B cell (primary cell): ENCODE measurements around the gene UGGT1. TPM values are rescaled to one million over a fixed set of nuclear protein-coding genes. Genes with fewer than 3 reads are reported as not detected.

ENCODE experiments used
- ATAC-seq: fragments of 200-7000 bp; cut with Tn5 transposase; one replicate; pipeline ENCODE4 v1.10.0; 2021; ENCODE audit warnings: low read depth, mild to moderate bottlenecking, moderate number of reproducible peaks, moderate library complexity
- CTCF ChIA-PET: fragments of 350-600 bp; sonication (Branson Sonifier 250); formaldehyde crosslinking; loops from one replicate; lab custom pipeline; 2021; ENCODE audit warnings: antibody characterized with exemption, inconsistent platforms; lab: Charles Lee
- POLR2A ChIA-PET: fragments of 350-600 bp; sonication (Branson Sonifier 250); formaldehyde crosslinking; loops from one replicate; lab custom pipeline; 2021; ENCODE audit warnings: antibody characterized with exemption; lab: Charles Lee
- DNase-seq: peaks from one replicate; pipeline ENCODE4 v3.0.0; 2013
- H2AFZ ChIP-seq: 2 replicates; pipeline ENCODE4 v1.6.1; 2012; ENCODE audit warnings: mild to moderate bottlenecking, low read depth, low read length; ENCODE audit not compliant: insufficient read depth, poor library complexity, severe bottlenecking
- H3K27ac ChIP-seq, 2 donors: 1 replicate in 1 of 2; 2 replicates in 1 of 2; pipeline ENCODE4 v1.5.1; 2012 to 2013; ENCODE audit warnings: low read length in 2 of 2, mild to moderate bottlenecking in 2 of 2, moderate library complexity in 1 of 2
- H3K27me3 ChIP-seq, 4 experiments: fragments of 200-600 bp in 1 of 4; sonication (generic) in 1 of 4; replicated peaks in 1 of 4; 1 replicate in 2 of 4; 2 replicates in 2 of 4; pipeline versions ENCODE4 v1.6.1 to v1.7.0; 2013 to 2016; ENCODE audit warnings: low read length in 3 of 4, mild to moderate bottlenecking in 2 of 4, mixed read lengths in 1 of 4, moderate library complexity in 1 of 4; ENCODE audit not compliant: insufficient read depth in 4 of 4, control insufficient read depth in 3 of 4; ENCODE audit errors: control extremely low read depth in 1 of 4
- H3K36me3 ChIP-seq, 2 experiments: replicated peaks in 1 of 2; 1 replicate in 1 of 2; 2 replicates in 1 of 2; pipeline versions ENCODE4 v1.6.1 to v1.7.1; 2013; ENCODE audit warnings: low read length in 1 of 2; ENCODE audit not compliant: insufficient read depth in 2 of 2, control insufficient read depth in 1 of 2; ENCODE audit errors: control extremely low read depth in 1 of 2, extremely low read depth in 1 of 2
- H3K4me1 ChIP-seq, 2 donors: fragments of 200-600 bp in 1 of 2; sonication (generic) in 1 of 2; 1 replicate in 1 of 2; 2 replicates in 1 of 2; pipeline versions ENCODE4 v1.5.1 to v1.6.1; 2013 to 2017; ENCODE audit warnings: low read length in 2 of 2; ENCODE audit not compliant: control insufficient read depth in 2 of 2, insufficient read depth in 2 of 2
- H3K4me2 ChIP-seq: replicated peaks from 2 replicates; pipeline ENCODE3; 2012; ENCODE audit warnings: mild to moderate bottlenecking, low read depth, low read length; ENCODE audit not compliant: poor library complexity, severe bottlenecking
- H3K4me3 ChIP-seq, 5 experiments: fragments of 200-600 bp in 1 of 5; sonication (generic) in 1 of 5; 1 replicate in 3 of 5; 2 replicates in 2 of 5; pipeline versions ENCODE4 v1.5.1 to v1.7.0; 2011 to 2016; ENCODE audit warnings: low read length in 4 of 5, mild to moderate bottlenecking in 4 of 5, low read depth in 2 of 5, control low read depth in 1 of 5, moderate library complexity in 1 of 5; ENCODE audit not compliant: insufficient read depth in 1 of 5; ENCODE audit errors: control extremely low read depth in 1 of 5, extremely low read depth in 1 of 5
- H3K79me2 ChIP-seq: fragments of 200-600 bp; sonication (generic); one replicate; pipeline ENCODE4 v1.6.0; 2016; ENCODE audit warnings: low read length; ENCODE audit not compliant: control insufficient read depth, insufficient read depth
- H3K9ac ChIP-seq: fragments of 200-600 bp; sonication (generic); 2 replicates; pipeline ENCODE4 v1.6.1; 2017; ENCODE audit warnings: mild to moderate bottlenecking, low read length, moderate library complexity
- H3K9me3 ChIP-seq, 3 donors: one replicate each; pipeline versions ENCODE4 v1.6.1 to v1.7.1; 2013; ENCODE audit warnings: low read length in 2 of 3; ENCODE audit not compliant: control insufficient read depth in 2 of 3, insufficient read depth in 1 of 3; ENCODE audit errors: control extremely low read depth in 1 of 3
- H4K20me1 ChIP-seq: 2 replicates; pipeline ENCODE4 v1.6.0; 2012; ENCODE audit warnings: mild to moderate bottlenecking, low read length; ENCODE audit not compliant: insufficient read depth, control insufficient read depth, poor library complexity, severe bottlenecking
- H3K27ac Mint-ChIP-seq: one replicate; pipeline ENCODE4 v1.8.0; 2021; ENCODE audit warnings: mixed read lengths
- H3K27me3 Mint-ChIP-seq: one replicate; pipeline ENCODE4 v1.8.0; 2021; ENCODE audit warnings: mixed read lengths
- H3K4me1 Mint-ChIP-seq: one replicate; pipeline ENCODE4 v1.8.0; 2021; ENCODE audit warnings: mixed read lengths
- H3K4me3 Mint-ChIP-seq: one replicate; pipeline ENCODE4 v1.8.0; 2021; ENCODE audit warnings: mixed read lengths
- H3K9me3 Mint-ChIP-seq: one replicate; pipeline ENCODE4 v1.8.0; 2022; ENCODE audit warnings: mixed read lengths; ENCODE audit not compliant: insufficient read depth
- CTCF ChIP-seq: fragments of 200-600 bp; IDR thresholded peaks from one replicate; pipeline ENCODE4 v1.8.0; 2022; ENCODE audit warnings: antibody characterized with exemption, mild to moderate bottlenecking
- EZH2 ChIP-seq: IDR thresholded peaks from 2 replicates; pipeline ENCODE4 v1.6.1; 2012; ENCODE audit warnings: borderline replicate concordance, low read depth, mild to moderate bottlenecking, moderate library complexity, low read length; ENCODE audit not compliant: insufficient read depth, poor library complexity, severe bottlenecking
- WGBS: methylation state at CpG from one replicate; pipeline ENCODE4 v1.1.5; 2013; ENCODE audit warnings: missing lambda C conversion rate; ENCODE audit not compliant: insufficient coverage; 5-methylcytosine and 5-hydroxymethylcytosine counted together
- intact Hi-C: fragments of 100-400 bp; cut with micrococcal nuclease; formaldehyde crosslinking; loops from one replicate; pipeline ENCODE4 v1.10.0; 2022
- polyA plus RNA-seq: library from polyadenylated mRNA; depleted of rRNA; stranded (reverse); fragments of >200 nt; gene quantifications from 2 replicates; pipeline ENCODE4 v1.2.3, GENCODE V29; 2012
- total RNA-seq, 2 donors: library from RNA; stranded (reverse); fragments of 120-200 nt in 1 of 2; gene quantifications; 1 replicate in 1 of 2; 2 replicates in 1 of 2; pipeline versions ENCODE4 v1.2.3 to v1.2.4, GENCODE V29; 2013 to 2022

Gene UGGT1
- total and polyA plus RNA-seq, 2 donors (not counting 1 experiment from before 2014, with no cell fraction given), result 8.5 to 44.1 TPM

GRCh38 chr2:128180031-128180430 lies 89.0 kb downstream of the UGGT1 start:
- Histone ChIP-seq H3K4me2 (no peak overlapping the region), H4K20me1 (no peaks in the 10 kb centered on the region), H3K27ac (no peak overlapping the region), H3K9me3 (no peaks in the 10 kb centered on the region), H3K4me3 (no peak overlapping the region), H3K9ac (no peak overlapping the region), H3K27me3 (no peaks in the 10 kb centered on the region), H3K79me2 (no peaks in the 10 kb centered on the region), H3K4me1 (no peaks in the 10 kb centered on the region), H3K36me3 (peaks cover 1 to 80% of the 10 kb centered on the region in 2 experiments), H2AFZ (no peak overlapping the region)
- no peak for ATAC-seq
- no peaks in the 10 kb centered on the region for H3K4me1 Mint-ChIP-seq
- no peak overlapping the region for H3K27ac Mint-ChIP-seq
- ChIA-PET POLR2A (no interaction called here), CTCF (no interaction called here)
- H3K27me3 Mint-ChIP-seq, result no peaks in the 10 kb centered on the region
- TF ChIP-seq CTCF, result no peak
- no peak for TF ChIP-seq EZH2
- intact Hi-C loops, result no loop called here
- H3K9me3 Mint-ChIP-seq, result no peaks in the 10 kb centered on the region
- 100% methylated on average over 1 of the region's 4 CpGs for WGBS
- H3K4me3 Mint-ChIP-seq, result no peak overlapping the region
- DNase-seq, result no peak

GRCh38 chr2:128185576-128185975 lies 94.6 kb downstream of the UGGT1 start:
- ChIA-PET CTCF (interaction anchor here (0.6 kb wide), 1 partner anchor 222 kb away, joined by 4 read pairs; no protein-coding TSS in a partner anchor), POLR2A (no interaction called here)
- Histone ChIP-seq H3K4me1 (no peaks in the 10 kb centered on the region), H2AFZ (no peak overlapping the region), H3K4me2 (no peak overlapping the region), H3K9ac (no peak overlapping the region), H3K79me2 (no peaks in the 10 kb centered on the region), H3K9me3 (no peaks in the 10 kb centered on the region), H4K20me1 (no peaks in the 10 kb centered on the region), H3K27me3 (no peaks in the 10 kb centered on the region), H3K4me3 (no peak overlapping the region), H3K36me3 (peaks cover 1 to 70% of the 10 kb centered on the region in 2 experiments), H3K27ac (no peak overlapping the region)
- no peaks in the 10 kb centered on the region for H3K27me3 Mint-ChIP-seq
- H3K9me3 Mint-ChIP-seq, result no peaks in the 10 kb centered on the region
- H3K27ac Mint-ChIP-seq, result no peak overlapping the region
- ATAC-seq, result no peak
- no peak for DNase-seq
- TF ChIP-seq EZH2 (no peak), CTCF (no peak)
- intact Hi-C loops, result no loop called here
- H3K4me3 Mint-ChIP-seq, result no peak overlapping the region
- H3K4me1 Mint-ChIP-seq, result no peaks in the 10 kb centered on the region
- 100% methylated on average over 1 of the region's 6 CpGs for WGBS
